ENCODE data around the gene SLCO3A1.
A peak's percentile ranks its signal among the peaks of the same experiment; 100 is the strongest.

The SLCO3A1 gene

GRCh38 chr15:92143765-92144164 is 290.3 kb downstream of the SLCO3A1 start:
- no peak for DNase-seq

- no peak for DNase-seq
Measured at GRCh38 chr15:92146511-92147150, 293.1 kb downstream of the SLCO3A1 start.

- DNase-seq, result no peak
Measured at GRCh38 chr15:92149029-92149428, 295.5 kb downstream of the SLCO3A1 start.

GRCh38 chr15:92149465-92149864 is 296.0 kb downstream of the SLCO3A1 start:
- DNase-seq, result no peak

GRCh38 chr15:92151168-92151567 is 297.7 kb downstream of the SLCO3A1 start:
- no peak for DNase-seq

GRCh38 chr15:92151741-92152140 is 298.2 kb downstream of the SLCO3A1 start:
- DNase-seq, result no peak

GRCh38 chr15:92152983-92153382 is 299.5 kb downstream of the SLCO3A1 start:
- DNase-seq, result no peak

- no peak for DNase-seq
Measured at GRCh38 chr15:92153620-92154019, 300.1 kb downstream of the SLCO3A1 start.

- DNase-seq, result no peak
Measured at GRCh38 chr15:92155934-92156333, 302.4 kb downstream of the SLCO3A1 start.

- no peak for DNase-seq
Measured at GRCh38 chr15:92157666-92158298, 304.3 kb downstream of the SLCO3A1 start.

- DNase-seq, result peak; percentile 40
Measured at GRCh38 chr15:92158426-92158825, 304.9 kb downstream of the SLCO3A1 start.

- no peak for DNase-seq
Measured at GRCh38 chr15:92159481-92159880, 306.0 kb downstream of the SLCO3A1 start.

- DNase-seq, result no peak
Measured at GRCh38 chr15:92159906-92160841, 306.7 kb downstream of the SLCO3A1 start.

GRCh38 chr15:92161039-92161670 is 307.6 kb downstream of the SLCO3A1 start:
- no peak for DNase-seq

- DNase-seq, result no peak
Measured at GRCh38 chr15:92162657-92163056, 309.1 kb downstream of the SLCO3A1 start.

- no peak for DNase-seq
Measured at GRCh38 chr15:92163641-92164040, 310.1 kb downstream of the SLCO3A1 start.

- DNase-seq, result no peak
Measured at GRCh38 chr15:92164327-92165000, 311.0 kb downstream of the SLCO3A1 start.

- DNase-seq, result no peak
Measured at GRCh38 chr15:92165001-92165346, 311.5 kb downstream of the SLCO3A1 start.

GRCh38 chr15:92166029-92166428 is 312.5 kb downstream of the SLCO3A1 start:
- DNase-seq, result no peak

GRCh38 chr15:92166751-92167405 is 313.4 kb downstream of the SLCO3A1 start:
- no peak for DNase-seq

GRCh38 chr15:92167451-92167850 is 313.9 kb downstream of the SLCO3A1 start:
- no peak for DNase-seq

- DNase-seq, result no peak
Measured at GRCh38 chr15:92168066-92168683, 314.7 kb downstream of the SLCO3A1 start.
